B cell (primary cell): ENCODE results near the gene SRRM1. TPM values are rescaled to one million over a fixed set of nuclear protein-coding genes. Genes with fewer than 3 reads are reported as not detected.

Experiments used
- ATAC-seq: fragments of 200-7000 bp; cut with Tn5 transposase; one replicate; pipeline ENCODE4 v1.10.0; 2021; ENCODE audit warnings: low read depth, mild to moderate bottlenecking, moderate number of reproducible peaks, moderate library complexity
- CTCF ChIA-PET: fragments of 350-600 bp; sonication (Branson Sonifier 250); formaldehyde crosslinking; loops from one replicate; lab custom pipeline; 2021; ENCODE audit warnings: antibody characterized with exemption, inconsistent platforms; lab: Charles Lee
- POLR2A ChIA-PET: fragments of 350-600 bp; sonication (Branson Sonifier 250); formaldehyde crosslinking; loops from one replicate; lab custom pipeline; 2021; ENCODE audit warnings: antibody characterized with exemption; lab: Charles Lee
- DNase-seq: peaks from one replicate; pipeline ENCODE4 v3.0.0; 2013
- H2AFZ ChIP-seq: 2 replicates; pipeline ENCODE4 v1.6.1; 2012; ENCODE audit warnings: mild to moderate bottlenecking, low read depth, low read length; ENCODE audit not compliant: insufficient read depth, poor library complexity, severe bottlenecking
- H3K27ac ChIP-seq, 2 donors: 1 replicate in 1 of 2; 2 replicates in 1 of 2; pipeline ENCODE4 v1.5.1; 2012 to 2013; ENCODE audit warnings: low read length in 2 of 2, mild to moderate bottlenecking in 2 of 2, moderate library complexity in 1 of 2
- H3K27me3 ChIP-seq, 4 experiments: fragments of 200-600 bp in 1 of 4; sonication (generic) in 1 of 4; replicated peaks in 1 of 4; 1 replicate in 2 of 4; 2 replicates in 2 of 4; pipeline versions ENCODE4 v1.6.1 to v1.7.0; 2013 to 2016; ENCODE audit warnings: low read length in 3 of 4, mild to moderate bottlenecking in 2 of 4, mixed read lengths in 1 of 4, moderate library complexity in 1 of 4; ENCODE audit not compliant: insufficient read depth in 4 of 4, control insufficient read depth in 3 of 4; ENCODE audit errors: control extremely low read depth in 1 of 4
- H3K36me3 ChIP-seq, 2 experiments: replicated peaks in 1 of 2; 1 replicate in 1 of 2; 2 replicates in 1 of 2; pipeline versions ENCODE4 v1.6.1 to v1.7.1; 2013; ENCODE audit warnings: low read length in 1 of 2; ENCODE audit not compliant: insufficient read depth in 2 of 2, control insufficient read depth in 1 of 2; ENCODE audit errors: control extremely low read depth in 1 of 2, extremely low read depth in 1 of 2
- H3K4me1 ChIP-seq, 2 donors: fragments of 200-600 bp in 1 of 2; sonication (generic) in 1 of 2; 1 replicate in 1 of 2; 2 replicates in 1 of 2; pipeline versions ENCODE4 v1.5.1 to v1.6.1; 2013 to 2017; ENCODE audit warnings: low read length in 2 of 2; ENCODE audit not compliant: control insufficient read depth in 2 of 2, insufficient read depth in 2 of 2
- H3K4me2 ChIP-seq: replicated peaks from 2 replicates; pipeline ENCODE3; 2012; ENCODE audit warnings: mild to moderate bottlenecking, low read depth, low read length; ENCODE audit not compliant: poor library complexity, severe bottlenecking
- H3K4me3 ChIP-seq, 5 experiments: fragments of 200-600 bp in 1 of 5; sonication (generic) in 1 of 5; 1 replicate in 3 of 5; 2 replicates in 2 of 5; pipeline versions ENCODE4 v1.5.1 to v1.7.0; 2011 to 2016; ENCODE audit warnings: low read length in 4 of 5, mild to moderate bottlenecking in 4 of 5, low read depth in 2 of 5, control low read depth in 1 of 5, moderate library complexity in 1 of 5; ENCODE audit not compliant: insufficient read depth in 1 of 5; ENCODE audit errors: control extremely low read depth in 1 of 5, extremely low read depth in 1 of 5
- H3K79me2 ChIP-seq: fragments of 200-600 bp; sonication (generic); one replicate; pipeline ENCODE4 v1.6.0; 2016; ENCODE audit warnings: low read length; ENCODE audit not compliant: control insufficient read depth, insufficient read depth
- H3K9ac ChIP-seq: fragments of 200-600 bp; sonication (generic); 2 replicates; pipeline ENCODE4 v1.6.1; 2017; ENCODE audit warnings: mild to moderate bottlenecking, low read length, moderate library complexity
- H3K9me3 ChIP-seq, 3 donors: one replicate each; pipeline versions ENCODE4 v1.6.1 to v1.7.1; 2013; ENCODE audit warnings: low read length in 2 of 3; ENCODE audit not compliant: control insufficient read depth in 2 of 3, insufficient read depth in 1 of 3; ENCODE audit errors: control extremely low read depth in 1 of 3
- H4K20me1 ChIP-seq: 2 replicates; pipeline ENCODE4 v1.6.0; 2012; ENCODE audit warnings: mild to moderate bottlenecking, low read length; ENCODE audit not compliant: insufficient read depth, control insufficient read depth, poor library complexity, severe bottlenecking
- H3K27ac Mint-ChIP-seq: one replicate; pipeline ENCODE4 v1.8.0; 2021; ENCODE audit warnings: mixed read lengths
- H3K27me3 Mint-ChIP-seq: one replicate; pipeline ENCODE4 v1.8.0; 2021; ENCODE audit warnings: mixed read lengths
- H3K4me1 Mint-ChIP-seq: one replicate; pipeline ENCODE4 v1.8.0; 2021; ENCODE audit warnings: mixed read lengths
- H3K4me3 Mint-ChIP-seq: one replicate; pipeline ENCODE4 v1.8.0; 2021; ENCODE audit warnings: mixed read lengths
- H3K9me3 Mint-ChIP-seq: one replicate; pipeline ENCODE4 v1.8.0; 2022; ENCODE audit warnings: mixed read lengths; ENCODE audit not compliant: insufficient read depth
- EZH2 ChIP-seq: IDR thresholded peaks from 2 replicates; pipeline ENCODE4 v1.6.1; 2012; ENCODE audit warnings: borderline replicate concordance, low read depth, mild to moderate bottlenecking, moderate library complexity, low read length; ENCODE audit not compliant: insufficient read depth, poor library complexity, severe bottlenecking
- WGBS: methylation state at CpG from one replicate; pipeline ENCODE4 v1.1.5; 2013; ENCODE audit warnings: missing lambda C conversion rate; ENCODE audit not compliant: insufficient coverage; 5-methylcytosine and 5-hydroxymethylcytosine counted together
- intact Hi-C: fragments of 100-400 bp; cut with micrococcal nuclease; formaldehyde crosslinking; loops from one replicate; pipeline ENCODE4 v1.10.0; 2022
- polyA plus RNA-seq: library from polyadenylated mRNA; depleted of rRNA; stranded (reverse); fragments of >200 nt; gene quantifications from 2 replicates; pipeline ENCODE4 v1.2.3, GENCODE V29; 2012
- total RNA-seq, 2 donors: library from RNA; stranded (reverse); fragments of 120-200 nt in 1 of 2; gene quantifications; 1 replicate in 1 of 2; 2 replicates in 1 of 2; pipeline versions ENCODE4 v1.2.3 to v1.2.4, GENCODE V29; 2013 to 2022
- TF ChIP-seq, protein P1 (sequence below): fragments of 200-600 bp; IDR thresholded peaks from one replicate; pipeline ENCODE4 v1.8.0; 2022; ENCODE audit warnings: antibody characterized with exemption, mild to moderate bottlenecking

The SRRM1 gene
- total and polyA plus RNA-seq, 2 donors (not counting 1 experiment from before 2014, with no cell fraction given), result 88.5 to 238 TPM

DNA sequence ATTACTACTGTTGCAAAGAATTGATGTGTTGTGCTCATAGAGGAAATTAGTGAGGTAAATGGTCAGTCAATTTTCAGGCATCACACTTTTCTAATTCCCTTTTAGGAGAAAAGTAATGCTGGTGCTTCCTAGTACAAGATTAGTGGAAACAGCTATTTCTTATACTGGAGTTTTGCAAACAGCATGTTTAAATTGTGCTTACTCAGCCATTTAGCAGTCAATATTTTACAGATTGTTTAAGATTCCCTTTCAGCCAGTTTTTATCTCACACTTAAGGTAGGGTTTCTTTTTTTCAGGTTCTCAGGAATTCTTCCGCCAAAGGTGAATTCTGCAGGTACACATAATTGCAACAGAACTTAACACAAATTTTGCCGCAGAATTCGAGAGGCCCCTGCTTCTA lies 10.9 kb downstream of the SRRM1 start:
- Histone ChIP-seq H3K4me3 (no peak overlapping the region), H3K36me3 (peaks cover 8 to 95% of the 10 kb centered on the region in 2 experiments), H3K79me2 (peaks cover 57% of the 10 kb centered on the region), H3K27me3 (no peaks in the 10 kb centered on the region), H3K9me3 (no peaks in the 10 kb centered on the region), H3K4me1 (no peaks in the 10 kb centered on the region), H4K20me1 (peaks cover 61% of the 10 kb centered on the region), H3K4me2 (no peak overlapping the region), H3K27ac (no peak overlapping the region), H3K9ac (no peak overlapping the region), H2AFZ (no peak overlapping the region)
- H3K4me1 Mint-ChIP-seq, result peaks cover 5% of the 10 kb centered on the region
- ChIA-PET POLR2A (no interaction called here), CTCF (interaction anchor here (1.0 to 1.7 kb wide), 2 partner anchors 19 to 34 kb away, joined by 4 to 8 read pairs; no protein-coding TSS in a partner anchor)
- WGBS, result no CpG with 5 or more reads among the region's 3 CpGs
- DNase-seq (no peak), ATAC-seq (no peak)
- intact Hi-C loops, result no loop called here
- H3K27ac Mint-ChIP-seq, result no peak overlapping the region
- no peak overlapping the region for H3K4me3 Mint-ChIP-seq
- H3K27me3 Mint-ChIP-seq, result no peaks in the 10 kb centered on the region
- no peaks in the 10 kb centered on the region for H3K9me3 Mint-ChIP-seq
- no peak for TF ChIP-seq EZH2
- TF ChIP-seq, protein P1, sequence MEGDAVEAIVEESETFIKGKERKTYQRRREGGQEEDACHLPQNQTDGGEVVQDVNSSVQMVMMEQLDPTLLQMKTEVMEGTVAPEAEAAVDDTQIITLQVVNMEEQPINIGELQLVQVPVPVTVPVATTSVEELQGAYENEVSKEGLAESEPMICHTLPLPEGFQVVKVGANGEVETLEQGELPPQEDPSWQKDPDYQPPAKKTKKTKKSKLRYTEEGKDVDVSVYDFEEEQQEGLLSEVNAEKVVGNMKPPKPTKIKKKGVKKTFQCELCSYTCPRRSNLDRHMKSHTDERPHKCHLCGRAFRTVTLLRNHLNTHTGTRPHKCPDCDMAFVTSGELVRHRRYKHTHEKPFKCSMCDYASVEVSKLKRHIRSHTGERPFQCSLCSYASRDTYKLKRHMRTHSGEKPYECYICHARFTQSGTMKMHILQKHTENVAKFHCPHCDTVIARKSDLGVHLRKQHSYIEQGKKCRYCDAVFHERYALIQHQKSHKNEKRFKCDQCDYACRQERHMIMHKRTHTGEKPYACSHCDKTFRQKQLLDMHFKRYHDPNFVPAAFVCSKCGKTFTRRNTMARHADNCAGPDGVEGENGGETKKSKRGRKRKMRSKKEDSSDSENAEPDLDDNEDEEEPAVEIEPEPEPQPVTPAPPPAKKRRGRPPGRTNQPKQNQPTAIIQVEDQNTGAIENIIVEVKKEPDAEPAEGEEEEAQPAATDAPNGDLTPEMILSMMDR, result no peak

DNA sequence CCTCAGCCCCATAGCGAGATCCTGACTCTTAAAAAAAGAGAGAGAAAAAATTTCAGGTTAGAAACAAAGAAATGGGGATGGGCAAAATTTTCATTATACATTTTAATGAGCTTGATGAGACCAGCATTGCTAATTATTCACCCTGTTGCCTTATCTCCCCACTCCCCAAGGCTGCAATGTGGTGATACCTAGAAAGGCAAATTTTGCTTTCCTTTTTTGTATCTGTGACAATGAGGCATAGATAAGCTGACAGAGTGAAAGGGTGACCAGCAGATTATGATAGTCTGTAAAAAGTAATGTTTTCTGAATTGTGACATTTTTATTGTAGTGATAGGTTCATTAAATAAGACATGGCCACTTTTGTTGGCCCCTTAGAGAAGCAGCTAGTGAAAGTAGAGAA lies 12.9 kb downstream of the SRRM1 start:
- Histone ChIP-seq H3K9ac (no peak overlapping the region), H3K36me3 (peaks cover 8 to 95% of the 10 kb centered on the region in 2 experiments), H3K27ac (no peak overlapping the region), H4K20me1 (peaks cover 63% of the 10 kb centered on the region), H2AFZ (no peak overlapping the region), H3K9me3 (no peaks in the 10 kb centered on the region), H3K4me3 (no peak overlapping the region), H3K27me3 (no peaks in the 10 kb centered on the region), H3K4me2 (no peak overlapping the region), H3K79me2 (peaks cover 44% of the 10 kb centered on the region), H3K4me1 (no peaks in the 10 kb centered on the region)
- Mint-ChIP-seq H3K9me3 (no peaks in the 10 kb centered on the region), H3K27me3 (no peaks in the 10 kb centered on the region), H3K27ac (no peak overlapping the region), H3K4me1 (peaks cover 6% of the 10 kb centered on the region), H3K4me3 (no peak overlapping the region)
- POLR2A ChIA-PET, result no interaction called here
- intact Hi-C loops, result no loop called here
- CTCF ChIA-PET, result interaction anchor here (1.1 to 1.7 kb wide), 3 partner anchors 32 to 180 kb away, joined by 4 to 5 read pairs (median 4); no protein-coding TSS in a partner anchor
- TF ChIP-seq, protein P1, result no peak
- TF ChIP-seq EZH2, result no peak
- no peak for ATAC-seq
- no peak for DNase-seq
- WGBS, result 100% methylated on average over 1 of the region's 1 CpG
